Measurements from ENCODE around the gene PNCK. TPM values are rescaled to one million over a fixed set of nuclear protein-coding genes. Genes with fewer than 3 reads are reported as not detected.

PNCK gene
- polyA plus RNA-seq, 1 experiment, result 0.22 TPM

DNA sequence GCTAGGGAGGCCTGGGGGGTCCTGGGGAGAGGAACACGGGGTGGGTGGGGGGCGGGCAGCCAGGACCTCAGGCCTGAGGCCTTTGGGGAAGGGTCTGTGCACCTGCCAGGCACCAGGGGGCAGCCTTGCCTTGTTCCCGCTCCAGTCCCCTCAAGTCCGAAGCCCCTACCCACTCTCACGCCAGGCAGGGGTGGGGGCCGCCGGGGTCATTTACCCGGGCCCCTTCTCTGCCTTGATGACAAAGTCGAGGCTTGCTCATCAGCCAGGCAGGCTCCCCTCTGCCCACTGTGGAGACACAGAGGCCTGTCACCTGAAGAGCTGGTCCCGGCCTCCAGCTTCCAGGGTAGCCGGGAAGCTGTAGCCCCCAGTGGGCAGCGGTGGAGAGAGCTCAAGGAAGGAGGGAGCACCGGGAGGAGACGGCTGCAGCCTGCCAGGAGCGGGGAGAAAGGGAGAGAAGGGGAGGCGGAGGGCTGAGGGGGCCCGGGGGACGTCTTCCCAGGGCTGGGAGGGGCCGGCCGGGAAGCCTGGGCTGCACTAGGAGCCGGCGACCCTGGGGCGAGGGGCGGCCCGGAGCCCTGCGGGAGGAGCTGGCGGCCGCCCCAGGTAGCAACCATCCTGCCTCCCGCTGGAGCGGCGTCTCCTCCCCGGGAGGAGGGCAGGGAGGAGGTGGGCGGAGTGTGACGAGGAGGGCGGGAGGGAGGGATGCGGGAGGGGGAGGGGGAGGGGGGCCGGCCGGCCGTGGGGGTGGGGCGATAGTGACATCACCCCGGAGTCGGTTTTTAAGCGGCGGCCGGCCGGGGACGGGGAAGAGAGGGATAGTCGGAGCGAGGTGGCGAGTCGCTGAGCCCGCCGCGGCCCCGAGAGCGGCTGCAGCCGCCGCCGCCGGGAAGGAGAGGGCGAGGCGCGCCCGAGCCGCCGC, 13.8 kb upstream of the PNCK start, which contains the start of gene SLC6A8:
Gene SLC6A8 (plus strand): TSS at position 806 of the 919 bp plus-strand sequence. CDS start 649 bp downstream, outside the sequence.
- TF ChIP-seq CTCF (IDR thresholded peaks at IDR 0.05; ENCODE audit: insufficient read depth, low read depth, low read length), result peak; percentile 35; the same call in 1 of the 2 replicates
- H3K4me3 ChIP-seq (ENCODE audit: low read depth, low read length), result peak within 1 kb of the TSS; percentile 45
- no peaks in the 10 kb centered on the region for H3K27me3 ChIP-seq (ENCODE audit: control insufficient read depth, insufficient read depth, low read length)
- ChIA-PET CTCF (interaction anchor here (0.6 to 1.1 kb wide), 3 partner anchors 21 to 30 kb away, joined by 3 to 4 read pairs (median 3); no protein-coding TSS in a partner anchor), POLR2A (interaction anchor here (0.8 kb wide), 1 partner anchor 609 kb away, joined by 9 read pairs; no protein-coding TSS in a partner anchor)
- H3K36me3 ChIP-seq (ENCODE audit: control insufficient read depth, insufficient read depth, low read length), result no peaks in the 10 kb centered on the region
- no peak for DNase-seq (ENCODE audit: low read depth)

DNA sequence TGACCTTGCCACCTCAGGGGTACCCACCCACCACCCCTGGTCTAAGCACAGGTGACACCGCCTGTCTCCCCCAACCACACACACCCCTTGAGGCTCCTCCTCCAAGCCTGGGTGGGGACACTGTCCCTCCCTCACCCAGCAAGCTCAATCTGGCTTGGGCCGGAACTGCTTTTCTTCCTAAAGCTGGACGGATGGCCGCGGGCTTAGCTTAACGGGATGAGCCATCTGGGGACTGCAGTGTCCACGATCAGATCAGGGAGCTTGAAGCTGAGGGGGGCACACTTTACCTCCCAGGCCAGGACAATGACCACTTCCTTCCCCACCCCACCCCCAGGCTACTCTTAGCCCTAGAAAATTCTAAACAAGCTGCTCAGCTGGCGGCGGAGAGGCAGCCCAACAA, 13.1 kb upstream of the PNCK start:
- Histone ChIP-seq H3K36me3 (ENCODE audit: control insufficient read depth, insufficient read depth, low read length) (no peaks in the 10 kb centered on the region), H3K27me3 (ENCODE audit: control insufficient read depth, insufficient read depth, low read length) (no peaks in the 10 kb centered on the region), H3K4me3 (ENCODE audit: low read depth, low read length) (no peak overlapping the region)
- DNase-seq (ENCODE audit: low read depth), result no peak
- ChIA-PET POLR2A (no interaction called here), CTCF (interaction anchor here (0.6 to 1.1 kb wide), 2 partner anchors 28 to 30 kb away, joined by 3 to 4 read pairs; no protein-coding TSS in a partner anchor)
- TF ChIP-seq CTCF (IDR thresholded peaks at IDR 0.05; ENCODE audit: insufficient read depth, low read depth, low read length), result no peak

GRCh38 chrX:153685751-153686696, 12.4 kb upstream of the PNCK start:
- TF ChIP-seq CTCF (IDR thresholded peaks at IDR 0.05; ENCODE audit: insufficient read depth, low read depth, low read length), result no peak
- Histone ChIP-seq H3K27me3 (ENCODE audit: control insufficient read depth, insufficient read depth, low read length) (no peaks in the 10 kb centered on the region), H3K4me3 (ENCODE audit: low read depth, low read length) (no peak overlapping the region), H3K36me3 (ENCODE audit: control insufficient read depth, insufficient read depth, low read length) (no peaks in the 10 kb centered on the region)
- DNase-seq (ENCODE audit: low read depth), result no peak
- ChIA-PET CTCF (interaction anchor here (0.6 kb wide), 1 partner anchor 29 kb away, joined by 4 read pairs; no protein-coding TSS in a partner anchor), POLR2A (no interaction called here)

DNA sequence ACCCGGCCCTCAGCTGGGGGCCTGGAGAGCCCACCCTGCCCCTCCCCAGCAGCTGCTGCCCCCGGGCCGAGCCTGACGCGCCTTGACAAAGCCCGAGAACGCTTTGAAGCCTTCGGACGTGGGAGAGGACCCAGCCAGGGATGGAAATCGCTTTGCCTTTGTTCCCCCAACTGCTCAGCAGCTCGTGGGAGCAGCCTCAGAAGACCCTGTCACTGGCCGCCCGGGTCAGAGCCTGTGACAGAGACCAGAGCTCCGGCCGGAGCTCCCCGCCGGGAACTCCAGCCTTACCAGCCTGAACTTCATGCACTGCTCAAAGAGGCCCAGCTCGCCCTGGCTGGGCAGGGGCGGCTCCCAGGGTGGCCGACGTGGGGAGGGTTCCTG, 11.5 kb upstream of the PNCK start:
- no peak overlapping the region for H3K4me3 ChIP-seq (ENCODE audit: low read depth, low read length)
- no peaks in the 10 kb centered on the region for H3K36me3 ChIP-seq (ENCODE audit: control insufficient read depth, insufficient read depth, low read length)
- no peak for TF ChIP-seq CTCF (IDR thresholded peaks at IDR 0.05; ENCODE audit: insufficient read depth, low read depth, low read length)
- no peaks in the 10 kb centered on the region for H3K27me3 ChIP-seq (ENCODE audit: control insufficient read depth, insufficient read depth, low read length)
- DNase-seq (ENCODE audit: low read depth), result no peak
- POLR2A ChIA-PET, result no interaction called here
- CTCF ChIA-PET, result interaction anchor here (4.0 kb wide), 1 partner anchor 17 kb away, joined by 23 read pairs; no protein-coding TSS in a partner anchor
